HG03565 (cell line): ENCODE measurements around the gene BTF3.
A peak's percentile ranks its signal among the peaks of the same experiment; 100 is the strongest.
"Not testable (repeated sequence)": the region's sequence is repeated elsewhere in the genome, so short reads cannot be mapped to it uniquely, and the experiment has no call there.

Source experiments
- ATAC-seq: cut with Tn5 transposase; IDR thresholded peaks from one replicate; pipeline ENCODE4 v1.9.1; 2021; ENCODE audit warnings: mild to moderate bottlenecking, moderate library complexity; ENCODE audit not compliant: unreplicated experiment

BTF3 gene

DNA sequence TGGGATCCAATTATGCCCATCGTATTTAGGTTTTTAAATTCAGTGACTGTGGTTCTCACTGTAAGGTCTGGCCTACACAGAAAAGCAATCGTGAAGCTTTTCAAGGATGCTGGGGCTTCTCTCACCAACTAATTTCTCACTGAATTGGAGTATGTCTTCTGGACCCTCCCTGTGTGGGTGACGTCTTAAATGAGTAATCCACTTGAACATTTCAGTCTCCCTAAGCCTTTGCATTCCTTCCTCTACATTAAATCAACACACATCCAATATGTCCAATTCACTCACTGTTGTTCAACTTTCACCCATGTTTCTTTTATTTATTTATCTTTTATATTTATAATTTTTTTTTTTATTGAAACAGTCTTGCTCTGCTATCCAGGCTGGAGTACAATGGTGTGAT lies 12.5 kb upstream of the BTF3 start:
- no peak for ATAC-seq

DNA sequence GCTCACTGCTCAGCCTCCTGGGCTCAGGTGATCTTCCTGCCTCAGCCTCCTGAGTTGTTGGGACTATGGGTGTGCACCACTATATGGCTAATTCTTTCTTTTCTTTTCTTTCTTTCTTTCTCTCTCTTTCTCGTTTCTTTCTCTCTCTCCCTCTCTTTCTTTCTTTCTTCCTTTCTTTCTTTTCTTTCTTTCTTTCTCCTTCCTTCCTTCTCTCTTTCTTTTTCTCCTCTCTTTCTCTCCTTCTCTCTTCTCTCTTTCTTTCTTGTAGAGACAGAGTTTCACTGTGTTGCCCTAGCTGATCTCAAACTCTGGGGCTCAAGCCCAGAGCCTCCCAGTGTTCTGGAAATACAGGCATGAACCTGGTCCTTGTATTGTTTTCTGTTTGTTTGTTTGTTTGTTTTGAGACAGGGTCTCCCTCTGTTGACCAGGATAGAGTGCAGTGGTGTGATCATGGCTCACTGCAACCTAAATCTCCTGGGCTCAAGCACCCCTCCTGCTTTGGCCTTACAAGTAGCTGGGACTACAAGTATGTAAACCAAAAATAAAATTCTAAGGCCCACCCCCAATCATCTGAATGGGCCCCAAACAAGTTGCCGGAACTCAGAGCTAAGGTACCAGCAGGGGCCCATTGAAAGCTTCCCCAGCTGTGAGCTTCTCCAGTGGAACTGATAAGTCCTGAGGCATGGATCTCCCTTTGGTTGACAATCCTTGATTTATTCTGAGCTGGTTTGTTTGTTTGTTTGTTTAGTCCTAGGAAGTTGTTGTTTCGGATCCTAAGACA lies 11.9 kb upstream of the BTF3 start:
- ATAC-seq: no peak

DNA sequence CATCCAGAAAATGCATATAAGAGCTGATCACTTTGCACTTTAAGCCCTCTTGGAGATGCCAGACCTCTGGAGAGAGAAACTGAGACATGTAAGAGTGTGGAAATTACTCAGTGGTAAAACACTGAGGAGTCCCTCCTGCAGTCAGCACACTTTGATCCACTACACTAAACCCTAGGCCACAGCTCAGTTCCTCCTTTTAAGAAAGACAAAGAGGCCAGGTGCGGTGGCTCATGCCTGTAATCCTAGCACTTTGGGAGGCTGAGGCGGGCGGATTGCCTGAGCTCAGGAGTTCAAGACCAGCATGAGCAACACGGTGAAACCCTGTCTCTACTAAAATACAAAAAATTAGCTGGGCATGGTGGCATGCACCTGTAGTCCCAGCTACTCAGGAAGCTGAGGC lies 11.0 kb upstream of the BTF3 start:
- not testable (repeated sequence) for ATAC-seq

DNA sequence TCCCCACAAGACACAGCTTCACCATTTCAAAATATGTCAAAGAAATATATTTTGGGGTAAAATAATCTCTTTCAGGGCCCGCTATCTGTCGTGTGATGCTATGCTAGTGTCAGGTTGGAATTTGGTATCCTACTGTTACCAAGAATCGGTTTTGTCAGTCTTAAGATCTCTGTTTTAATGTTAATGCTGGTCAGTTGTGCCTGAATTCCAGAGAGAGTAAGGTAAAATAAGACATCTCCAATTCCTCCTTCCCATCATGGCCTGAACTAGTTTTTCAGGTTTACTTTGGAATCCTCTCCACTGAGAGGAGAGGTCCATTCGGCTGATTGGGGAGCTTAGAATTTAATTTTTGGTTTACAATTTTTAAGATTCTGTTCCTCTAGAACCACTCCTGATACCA lies 10.4 kb upstream of the BTF3 start:
- ATAC-seq: no peak

DNA sequence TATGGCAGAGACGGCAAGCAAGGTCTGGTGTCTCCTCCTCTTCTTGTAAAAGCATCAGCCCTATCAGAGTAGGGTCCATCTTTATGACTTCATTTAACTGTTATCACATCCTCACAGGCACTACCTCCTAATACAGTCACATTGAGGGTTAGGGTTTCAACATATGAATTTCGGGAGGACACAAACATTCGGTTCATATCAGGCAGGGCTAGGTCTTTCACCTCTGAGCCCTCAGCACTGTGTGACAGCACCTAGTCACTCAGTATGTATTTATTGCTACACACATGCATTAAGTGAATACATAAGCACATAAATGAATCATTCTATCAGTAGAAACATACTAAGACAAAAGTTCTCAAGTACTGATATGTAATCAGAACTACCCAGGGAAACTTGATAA lies 9.4 kb upstream of the BTF3 start:
- ATAC-seq: no peak

DNA sequence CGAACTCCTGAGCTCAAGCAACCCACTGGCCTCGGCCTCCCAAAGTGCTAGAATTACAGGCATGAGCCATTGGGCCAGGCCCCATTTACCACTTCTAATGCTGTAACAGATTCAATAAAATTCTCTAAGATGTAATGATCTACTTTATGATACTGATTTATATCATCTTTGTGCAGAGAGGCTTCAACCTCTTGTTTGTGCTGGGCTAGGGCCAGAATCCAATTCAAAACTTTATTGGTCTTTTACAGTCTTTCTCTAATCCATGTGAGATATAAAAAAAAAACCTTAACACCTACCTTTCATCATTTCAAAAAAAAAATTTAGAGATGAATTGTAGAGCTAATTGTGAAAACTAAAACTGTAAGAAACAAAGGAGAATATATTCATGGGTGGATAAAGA lies 8.2 kb upstream of the BTF3 start:
- no peak for ATAC-seq

DNA sequence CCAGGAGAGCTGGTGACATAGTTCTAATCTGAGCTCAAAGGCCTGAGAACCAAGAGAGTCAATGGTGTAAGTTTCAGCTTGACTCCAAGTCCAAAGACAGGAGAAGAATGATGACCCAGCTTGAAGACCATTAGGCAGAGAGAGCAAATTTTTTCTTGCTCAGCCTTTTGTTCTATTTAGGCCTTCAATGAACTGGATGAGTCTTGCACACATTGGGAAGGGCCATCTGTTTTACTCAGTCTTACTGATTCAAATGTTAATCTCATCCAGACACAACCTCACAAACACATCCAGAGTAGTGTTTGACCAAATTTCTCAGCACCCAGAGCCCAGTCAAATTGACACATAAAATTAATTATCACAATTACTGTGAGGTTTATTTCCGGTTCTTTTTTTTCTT lies 7.1 kb upstream of the BTF3 start:
- no peak for ATAC-seq

DNA sequence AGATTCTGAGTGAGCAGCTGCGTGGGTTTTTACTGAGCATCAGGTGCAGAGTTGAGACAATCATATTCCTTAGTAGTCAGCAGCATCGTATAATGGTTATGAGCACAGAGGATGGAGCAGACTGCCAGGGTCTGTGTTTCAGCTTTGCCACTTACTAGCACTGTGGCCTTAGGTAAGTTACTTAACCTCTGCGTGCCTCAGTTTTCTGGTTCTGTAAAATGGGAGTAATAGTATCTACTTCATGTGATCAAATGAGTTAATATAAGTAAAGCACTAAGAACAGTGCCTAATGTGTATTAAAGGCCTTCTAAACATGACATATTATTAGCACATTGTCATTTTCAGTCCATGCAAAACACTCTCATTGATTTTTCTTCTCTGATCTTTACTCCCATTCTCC lies 4.8 kb upstream of the BTF3 start:
- no peak for ATAC-seq

DNA sequence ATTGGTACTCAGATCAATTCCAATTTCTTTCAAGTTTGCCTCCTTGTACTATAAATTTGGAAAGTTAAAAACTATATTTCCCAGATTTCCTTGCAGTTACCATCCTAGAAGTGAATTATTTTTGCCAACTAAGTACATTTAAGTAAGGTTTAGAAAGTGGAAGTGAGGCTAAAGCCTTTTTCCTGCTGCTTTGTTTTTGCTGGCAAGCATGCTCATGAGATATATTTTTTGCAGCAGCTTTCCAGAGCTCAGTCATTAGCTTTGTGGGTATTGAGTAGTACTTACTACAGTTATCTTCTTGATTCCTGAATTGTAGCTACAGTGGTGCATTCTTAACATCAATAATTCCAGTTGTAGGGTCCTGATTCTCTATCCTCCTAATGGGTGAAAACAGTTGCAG lies 3.5 kb upstream of the BTF3 start:
- no peak for ATAC-seq

DNA sequence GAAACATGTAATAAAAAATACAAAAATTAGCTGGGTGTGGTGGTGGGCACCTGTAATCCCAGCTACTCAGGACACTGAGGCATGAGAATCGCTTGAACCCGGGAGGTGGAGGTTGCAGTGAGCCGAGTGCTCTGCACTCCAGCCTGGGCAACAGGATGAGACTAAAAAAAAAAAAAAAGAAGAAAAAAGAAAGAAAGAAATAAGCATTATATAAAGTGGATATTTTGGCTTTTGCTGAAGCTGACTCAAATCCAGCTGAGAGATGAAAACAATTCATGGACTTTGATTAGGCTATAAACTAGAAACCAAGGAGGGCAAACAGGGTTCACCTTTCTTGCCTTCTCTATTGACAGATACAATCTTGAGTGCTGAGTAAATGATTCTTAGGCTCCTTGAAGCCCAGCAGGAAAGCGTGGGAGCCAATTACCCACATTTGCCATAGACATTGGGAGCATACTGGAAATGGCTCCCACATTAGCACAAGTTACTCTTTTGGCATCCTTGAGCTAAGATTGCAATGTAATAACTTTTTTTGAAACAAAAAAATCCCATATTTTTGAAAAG lies 2.4 kb upstream of the BTF3 start:
- no peak for ATAC-seq

DNA sequence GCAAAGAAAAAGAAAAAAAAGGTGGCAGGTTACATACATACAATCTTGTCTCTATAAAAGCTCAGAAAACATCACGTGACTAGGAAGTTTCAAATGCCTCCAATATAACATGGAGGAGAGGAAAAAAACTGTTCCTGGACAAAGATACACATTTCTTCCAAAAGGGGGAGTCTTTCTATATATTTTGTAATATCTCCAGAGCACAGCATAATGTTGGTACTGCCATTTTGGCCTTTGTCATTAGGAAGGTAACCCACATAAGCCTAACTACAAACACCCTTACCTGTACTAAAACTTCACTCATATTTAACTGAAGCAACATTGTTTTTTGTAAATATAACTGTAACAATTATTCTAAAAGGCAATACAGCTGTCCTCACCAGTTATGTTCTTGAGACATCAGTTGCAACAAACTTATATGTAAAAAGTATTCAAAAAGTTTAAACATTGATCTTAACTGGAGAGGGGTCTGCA lies 1.2 kb upstream of the BTF3 start:
- no peak for ATAC-seq

DNA sequence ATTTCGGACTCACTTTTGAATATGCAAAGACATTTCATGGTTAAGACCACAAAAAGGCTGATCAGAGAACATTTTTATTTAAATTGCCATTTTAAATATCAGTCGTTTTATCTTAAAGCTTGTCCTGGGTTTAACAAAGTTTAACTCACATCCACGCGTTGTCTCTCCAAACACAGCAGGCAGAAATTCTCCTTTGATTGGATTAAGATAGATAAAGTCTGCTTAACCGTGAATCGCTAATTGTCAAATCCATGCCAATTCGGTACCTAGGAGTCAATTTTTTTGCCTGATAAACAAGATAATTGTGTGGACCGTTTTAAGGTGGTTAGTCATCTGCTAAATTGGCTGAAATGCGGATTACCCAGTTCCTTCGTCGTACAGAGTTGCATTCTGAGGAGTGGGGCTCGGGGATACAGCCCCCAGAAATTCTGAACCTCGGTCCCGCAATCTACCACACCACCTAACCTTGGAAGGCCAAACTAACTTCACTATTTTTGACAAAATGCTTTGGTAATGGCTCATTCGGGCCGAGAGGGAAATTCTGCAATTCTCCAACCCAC lies 665 bp upstream of the BTF3 start:
- no peak for ATAC-seq

DNA sequence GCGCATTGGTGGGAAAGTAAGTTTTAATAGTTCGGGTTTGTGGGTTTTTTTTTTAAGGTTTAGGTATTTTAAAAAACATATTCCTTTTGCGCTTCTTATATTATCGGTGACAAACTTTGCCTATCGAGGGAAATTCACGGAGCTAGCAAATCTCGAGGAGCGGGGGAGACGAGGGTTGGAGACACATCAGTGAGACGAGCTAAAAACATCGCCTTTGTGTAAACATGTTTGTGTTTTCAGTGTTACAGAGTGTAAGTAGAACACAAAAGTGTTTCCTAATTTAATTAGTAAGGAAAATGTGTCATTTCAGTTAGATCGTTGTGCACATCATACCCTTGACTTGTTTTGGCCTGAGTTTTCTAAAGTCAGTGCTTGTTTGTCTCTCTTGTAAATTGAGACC lies 945 bp downstream of the BTF3 start:
- ATAC-seq: no peak

DNA sequence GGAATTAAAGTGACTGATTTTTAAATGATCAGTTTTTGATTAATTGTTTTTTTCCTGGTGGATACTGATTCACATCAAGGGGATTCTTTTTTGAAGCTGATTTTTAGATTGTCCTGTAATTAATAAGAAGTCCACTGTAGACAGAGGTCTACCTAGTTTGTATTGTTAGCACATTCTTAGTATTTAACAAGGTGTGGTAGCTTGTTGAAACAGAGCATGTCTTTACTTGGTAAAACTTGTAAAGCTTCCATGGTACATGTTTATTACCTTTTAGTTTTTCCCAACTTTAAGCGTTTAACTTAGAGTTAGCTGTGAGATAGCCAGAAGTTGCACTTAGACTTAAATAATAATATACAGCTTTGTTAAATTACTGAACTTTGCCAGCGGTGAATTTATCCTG lies 1.5 kb downstream of the BTF3 start:
- ATAC-seq: no peak

DNA sequence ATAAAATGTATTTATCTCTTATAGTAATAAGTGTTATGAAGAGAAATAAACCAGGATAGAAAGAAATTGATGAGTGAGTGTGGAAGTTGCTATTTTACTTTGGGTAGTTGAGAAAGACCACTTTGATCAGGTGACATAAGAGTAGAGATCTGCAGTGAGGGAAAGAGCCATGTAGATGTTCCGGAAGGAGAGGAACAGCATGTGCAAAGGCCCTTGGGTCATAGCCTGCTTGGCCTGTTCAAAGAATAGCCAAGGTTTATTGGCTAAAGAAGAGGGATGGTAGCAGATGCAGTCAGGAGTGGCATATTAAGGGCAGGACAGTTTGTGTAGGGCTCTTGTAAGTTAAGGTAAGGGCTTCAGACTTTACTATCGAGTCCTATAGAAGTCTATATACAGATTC lies 3.2 kb downstream of the BTF3 start:
- no peak for ATAC-seq

DNA sequence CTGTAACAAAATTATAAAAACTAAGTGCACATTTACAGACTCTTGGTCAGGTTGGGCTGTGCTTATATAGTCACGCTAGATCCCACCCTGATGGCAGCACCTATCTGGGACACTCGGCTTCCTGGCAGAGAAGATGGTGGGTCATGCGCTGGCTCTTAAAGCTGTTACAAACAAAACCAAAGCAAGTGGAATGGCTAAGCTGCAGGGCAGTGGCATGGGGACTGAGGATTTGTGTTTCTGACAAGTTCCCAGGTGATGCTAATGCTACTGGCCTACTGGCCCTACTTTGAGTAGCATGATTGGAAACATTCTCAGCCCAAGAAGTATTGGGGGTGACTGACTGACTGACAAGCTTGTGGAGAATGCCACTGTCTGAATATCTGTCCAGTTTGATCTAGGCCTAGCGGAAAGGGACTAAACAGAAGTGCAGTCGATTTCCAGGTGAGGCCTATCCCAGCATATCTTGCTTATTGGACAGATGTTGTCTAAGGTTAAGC lies 8.3 kb downstream of the BTF3 start:
- no peak for ATAC-seq

DNA sequence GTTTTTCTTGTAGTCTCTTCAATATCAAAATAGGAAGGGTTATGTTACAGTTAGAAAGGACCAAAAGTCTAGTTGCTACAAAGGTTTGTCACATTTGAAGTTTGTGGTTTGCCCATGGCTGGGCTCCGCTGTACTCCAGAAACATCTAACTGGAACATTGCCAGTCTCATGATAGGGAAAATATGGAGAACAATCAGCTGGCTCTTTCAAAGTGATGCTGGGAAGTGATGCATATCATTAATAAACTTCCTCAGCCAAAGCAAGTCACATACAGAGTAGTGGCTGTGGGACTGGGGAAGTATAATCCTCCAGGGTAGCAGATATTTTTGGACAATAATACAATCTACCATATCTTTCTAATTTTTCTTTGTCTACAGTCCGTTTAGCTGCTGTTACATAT lies 8.8 kb downstream of the BTF3 start:
- ATAC-seq: no peak

DNA sequence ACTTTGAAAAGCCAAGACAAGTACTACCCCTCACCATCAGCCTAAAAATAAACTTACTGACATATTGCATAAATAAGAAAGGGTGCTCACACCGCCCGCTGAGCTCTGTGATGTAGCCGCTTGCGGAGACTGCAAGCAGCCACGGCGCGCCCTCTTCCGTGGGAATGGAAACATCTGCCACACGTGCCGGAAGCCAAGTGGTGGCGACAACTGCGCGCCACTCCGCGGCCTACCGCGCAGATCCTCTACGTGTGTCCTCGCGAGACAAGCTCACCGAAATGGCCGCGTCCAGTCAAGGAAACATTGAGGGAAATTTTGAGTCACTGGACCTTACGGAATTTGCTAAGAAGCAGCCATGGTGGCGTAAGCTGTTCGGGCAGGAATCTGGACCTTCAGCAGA lies 10.3 kb downstream of the BTF3 start:
- ATAC-seq: not testable (repeated sequence)

DNA sequence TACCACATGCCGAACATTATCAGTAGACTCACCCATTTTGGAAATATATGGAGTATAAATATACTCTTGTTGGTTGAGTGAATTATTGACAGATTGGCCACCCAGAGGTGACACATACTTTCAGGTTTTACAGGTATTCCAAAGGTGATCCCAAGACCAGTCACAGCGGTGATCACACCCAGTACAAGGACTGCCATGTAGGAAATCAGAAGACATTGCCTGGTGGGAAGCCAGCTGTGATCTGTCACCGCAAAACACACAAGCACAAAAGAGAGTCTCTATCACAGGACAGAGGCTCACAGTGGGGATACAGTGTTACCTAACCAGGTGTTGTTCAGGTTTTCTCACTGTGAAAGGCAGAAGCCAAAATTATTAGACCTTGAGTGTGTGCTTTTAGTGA lies 15.8 kb downstream of the BTF3 start:
- ATAC-seq: no peak

DNA sequence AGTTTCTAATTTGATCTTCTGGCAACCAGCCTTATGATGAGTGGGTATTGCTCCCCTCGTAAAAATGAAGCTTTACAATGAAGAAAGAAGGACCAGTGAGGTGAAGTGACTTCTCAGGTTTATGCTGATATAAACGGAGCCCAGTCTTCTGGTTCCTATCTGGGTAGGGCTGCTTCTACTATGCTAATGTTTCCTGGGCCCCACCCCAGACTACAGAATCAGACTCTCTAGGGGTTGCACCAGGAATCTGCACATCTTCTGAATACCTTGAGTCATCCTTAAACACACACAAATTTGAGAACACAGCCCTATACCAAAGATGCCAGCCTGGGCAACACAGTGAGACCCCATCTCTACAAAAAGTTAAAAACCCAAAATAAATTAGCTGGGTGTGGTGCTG lies 16.2 kb downstream of the BTF3 start:
- ATAC-seq: no peak

DNA sequence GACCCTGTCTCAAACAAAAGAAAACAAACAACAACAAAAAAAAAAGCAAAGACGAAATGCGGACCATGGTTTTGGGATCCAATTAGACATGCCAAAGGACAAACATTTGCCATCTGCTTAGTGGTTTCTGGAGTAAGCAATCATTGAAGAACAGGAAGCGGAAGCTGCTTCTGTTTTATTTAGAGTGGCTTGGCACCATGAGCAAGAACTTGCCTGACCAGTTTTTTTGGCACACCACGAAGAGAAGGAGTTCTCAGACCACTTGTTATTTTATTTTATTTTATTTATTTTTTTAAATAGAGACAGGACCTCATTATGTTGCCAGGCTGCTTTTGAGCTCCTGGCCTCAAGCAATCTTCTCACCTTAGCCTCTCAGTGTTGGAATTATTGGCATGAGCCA lies 17.0 kb downstream of the BTF3 start:
- no peak for ATAC-seq

DNA sequence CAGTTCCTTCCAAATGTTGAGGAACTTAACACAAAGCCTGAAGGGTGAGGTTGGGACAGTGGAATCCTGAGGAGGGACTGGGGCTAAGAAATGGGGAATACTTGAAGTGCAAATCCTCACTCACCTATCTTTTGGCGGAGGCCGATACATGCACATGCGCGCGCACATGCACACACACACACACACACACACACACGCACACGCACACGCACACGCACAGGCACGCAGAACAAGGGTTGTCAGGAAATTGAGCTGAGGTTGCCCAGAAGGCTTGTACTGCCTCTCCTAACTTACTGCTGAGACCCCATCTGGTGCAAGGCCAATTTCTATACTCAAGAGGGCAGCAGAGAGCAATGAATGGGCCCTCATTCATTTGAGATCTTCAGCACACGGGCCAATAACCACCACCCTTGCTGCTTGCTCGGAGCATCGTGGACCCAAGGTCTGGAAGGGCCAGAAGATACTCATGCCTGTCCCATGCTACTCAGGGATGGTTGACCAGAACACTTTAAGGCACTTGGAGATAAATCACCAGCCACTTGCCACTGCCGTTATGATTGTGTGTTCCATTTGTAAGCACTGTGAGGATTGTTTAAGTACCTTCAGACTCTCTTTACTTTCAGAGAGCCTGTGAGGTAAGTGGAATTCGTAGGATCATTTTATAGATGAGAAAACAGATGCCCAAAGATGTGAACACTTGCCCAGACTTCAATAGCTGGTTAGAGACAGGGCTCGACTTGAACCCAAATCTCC lies 21.5 kb downstream of the BTF3 start:
- ATAC-seq: peak; percentile 69
